Body of pancreas (tissue), 4 donors: ENCODE results near the gene CDK8. TPM values are rescaled to one million over a fixed set of nuclear protein-coding genes. Genes with fewer than 3 reads are reported as not detected.
A peak's percentile ranks its signal among the peaks of the same experiment; 100 is the strongest.
"Not testable (repeated sequence)": the region's sequence is repeated elsewhere in the genome, so short reads cannot be mapped to it uniquely, and the experiment has no call there.

Experiments
- ATAC-seq: fragments of 150-250 bp; one replicate; pipeline ENCODE4 v1.9.1; 2016
- DNase-seq, 4 donors: peaks; one replicate each; pipeline ENCODE4 v3.0.0-alpha.2; 2019
- H3K27ac ChIP-seq, 4 donors: fragments of 200-600 bp; sonication (generic); 1 replicate in 3 of 4; 2 replicates in 1 of 4; pipeline versions ENCODE4 v1.5.1 to v1.6.1; 2016 to 2019; ENCODE audit warnings: mild to moderate bottlenecking in 1 of 4, mixed read lengths in 1 of 4, moderate library complexity in 1 of 4
- H3K27me3 ChIP-seq, 2 donors: fragments of 200-600 bp; sonication (generic); one replicate each; pipeline ENCODE4 v1.6.0; 2016; ENCODE audit warnings: mild to moderate bottlenecking in 1 of 2
- H3K36me3 ChIP-seq, 2 donors: fragments of 200-600 bp; sonication (generic); replicated peaks in 1 of 2; 2 replicates each; pipeline ENCODE4 v1.5.1; 2016; ENCODE audit warnings: low read depth in 2 of 2; ENCODE audit not compliant: insufficient read depth in 1 of 2
- H3K4me1 ChIP-seq: fragments of 200-600 bp; sonication (generic); one replicate; pipeline ENCODE4 v1.6.0; 2016
- H3K4me3 ChIP-seq, 2 donors: fragments of 200-600 bp; sonication (generic); 1 replicate in 1 of 2; 2 replicates in 1 of 2; pipeline ENCODE4 v1.5.1; 2016 to 2019
- H3K9me3 ChIP-seq, 3 donors: fragments of 200-600 bp; sonication (generic); 1 replicate in 2 of 3; 2 replicates in 1 of 3; pipeline ENCODE4 v1.5.1; 2016
- POLR2A ChIP-seq, 3 donors: fragments of 450-650 bp; IDR thresholded peaks; one replicate each; pipeline ENCODE4 v1.6.1; 2016; ENCODE audit warnings: antibody characterized with exemption in 3 of 3, mild to moderate bottlenecking in 2 of 3
- WGBS, 2 donors: methylation state at CpG; one replicate each; pipeline ENCODE4 v1.1.5; 2017; 5-methylcytosine and 5-hydroxymethylcytosine counted together
- intact Hi-C: fragments of 100-400 bp; cut with DNase I; formaldehyde crosslinking; loops from one replicate; pipeline ENCODE4 v1.15.1; 2023
- total RNA-seq, 2 donors: library from RNA; depleted of rRNA; stranded (reverse); fragments of >200 nt; gene quantifications; one replicate each; pipeline ENCODE4 v1.1.0, GENCODE V29; 2016
- TF ChIP-seq, protein P1 (sequence below), 7 experiments: fragments of 450-650 bp in 4 of 7; fragments of 200-600 bp in 3 of 7; sonication (generic) in 3 of 7; IDR thresholded peaks; one replicate each; pipeline ENCODE4 v1.5.1; 2016 to 2019; ENCODE audit warnings: antibody characterized with exemption in 7 of 7

Gene CDK8
- total RNA-seq, 2 donors from 2014 or later, result 12.7 to 13.8 TPM

GRCh38 chr13:26247011-26247410 lies 6.9 kb upstream of the CDK8 start:
- Histone ChIP-seq H3K36me3 (no peaks in the 10 kb centered on the region), H3K9me3 (no peaks in the 10 kb centered on the region), H3K4me1 (no peaks in the 10 kb centered on the region), H3K27ac (no peak overlapping the region), H3K27me3 (no peaks in the 10 kb centered on the region), H3K4me3 (no peak overlapping the region)
- WGBS, 2 donors, result 71 to 84% methylated on average over 2 of the region's 2 CpGs
- TF ChIP-seq POLR2A (IDR thresholded peaks at IDR 0.05), result no peak
- TF ChIP-seq, protein P1, sequence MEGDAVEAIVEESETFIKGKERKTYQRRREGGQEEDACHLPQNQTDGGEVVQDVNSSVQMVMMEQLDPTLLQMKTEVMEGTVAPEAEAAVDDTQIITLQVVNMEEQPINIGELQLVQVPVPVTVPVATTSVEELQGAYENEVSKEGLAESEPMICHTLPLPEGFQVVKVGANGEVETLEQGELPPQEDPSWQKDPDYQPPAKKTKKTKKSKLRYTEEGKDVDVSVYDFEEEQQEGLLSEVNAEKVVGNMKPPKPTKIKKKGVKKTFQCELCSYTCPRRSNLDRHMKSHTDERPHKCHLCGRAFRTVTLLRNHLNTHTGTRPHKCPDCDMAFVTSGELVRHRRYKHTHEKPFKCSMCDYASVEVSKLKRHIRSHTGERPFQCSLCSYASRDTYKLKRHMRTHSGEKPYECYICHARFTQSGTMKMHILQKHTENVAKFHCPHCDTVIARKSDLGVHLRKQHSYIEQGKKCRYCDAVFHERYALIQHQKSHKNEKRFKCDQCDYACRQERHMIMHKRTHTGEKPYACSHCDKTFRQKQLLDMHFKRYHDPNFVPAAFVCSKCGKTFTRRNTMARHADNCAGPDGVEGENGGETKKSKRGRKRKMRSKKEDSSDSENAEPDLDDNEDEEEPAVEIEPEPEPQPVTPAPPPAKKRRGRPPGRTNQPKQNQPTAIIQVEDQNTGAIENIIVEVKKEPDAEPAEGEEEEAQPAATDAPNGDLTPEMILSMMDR (IDR thresholded peaks at IDR 0.05), result no peak
- DNase-seq, result no peak
- ATAC-seq, result no peak
- intact Hi-C loops, result no loop called here

DNA sequence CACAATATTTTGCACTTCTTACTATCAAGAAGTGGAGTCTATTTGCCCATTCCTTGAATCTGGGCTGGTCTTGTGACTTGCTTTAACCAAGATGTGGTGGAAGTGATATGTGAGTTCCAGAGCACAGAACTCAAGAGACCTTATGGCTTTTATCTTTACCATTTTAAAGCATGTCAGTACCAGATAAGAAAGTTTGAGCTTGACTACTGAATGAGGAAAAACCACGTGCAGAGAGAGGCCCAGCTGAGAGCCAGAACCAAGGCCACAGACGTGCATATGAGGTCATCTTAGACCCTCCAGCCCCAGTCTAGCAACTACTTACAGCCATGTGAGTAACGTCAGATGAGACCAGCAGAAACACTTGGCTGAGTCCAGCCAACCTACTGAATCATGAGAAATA lies 6.3 kb upstream of the CDK8 start:
- H3K36me3 ChIP-seq, result no peaks in the 10 kb centered on the region
- ATAC-seq, result no peak
- no peaks in the 10 kb centered on the region for H3K27me3 ChIP-seq
- H3K9me3 ChIP-seq, result no peaks in the 10 kb centered on the region
- H3K4me3 ChIP-seq, result no peak overlapping the region
- 36 to 41% methylated on average over 3 of the region's 3 CpGs for WGBS, 2 donors
- no peaks in the 10 kb centered on the region for H3K4me1 ChIP-seq
- no peak for TF ChIP-seq POLR2A (IDR thresholded peaks at IDR 0.05)
- TF ChIP-seq, protein P1 (IDR thresholded peaks at IDR 0.05), result no peak
- no peak overlapping the region for H3K27ac ChIP-seq
- DNase-seq, result no peak
- intact Hi-C loops, result no loop called here

DNA sequence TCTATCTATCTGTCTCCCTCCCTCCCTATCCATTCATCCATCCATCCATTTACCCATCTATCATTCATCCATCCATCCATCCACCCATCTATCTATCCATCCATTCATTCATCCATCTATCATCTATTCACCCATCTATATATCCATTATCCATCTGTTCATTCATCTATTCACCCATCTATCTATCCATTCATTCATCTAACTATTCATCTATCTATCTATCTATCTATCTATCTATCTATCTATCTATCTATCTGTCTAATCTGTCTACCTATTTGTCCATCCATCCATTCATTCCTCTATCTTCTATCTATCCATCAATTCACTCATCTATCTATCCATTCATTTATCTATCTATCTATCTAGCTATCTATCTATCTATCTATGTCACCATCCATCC lies 4.4 kb upstream of the CDK8 start:
- H3K27me3 ChIP-seq, result no peaks in the 10 kb centered on the region
- DNase-seq, result no peak
- no peak overlapping the region for H3K4me3 ChIP-seq
- no peaks in the 10 kb centered on the region for H3K36me3 ChIP-seq
- no peaks in the 10 kb centered on the region for H3K4me1 ChIP-seq
- no peaks in the 10 kb centered on the region for H3K9me3 ChIP-seq
- intact Hi-C loops, result no loop called here
- TF ChIP-seq, protein P1 (IDR thresholded peaks at IDR 0.05), result no peak
- TF ChIP-seq POLR2A (IDR thresholded peaks at IDR 0.05), result no peak
- no peak overlapping the region for H3K27ac ChIP-seq
- ATAC-seq, result no peak

- peaks cover 20% of the 10 kb centered on the region for H3K4me1 ChIP-seq
- ATAC-seq, intact Hi-C loops, H3K4me3 ChIP-seq, DNase-seq, H3K27ac ChIP-seq, H3K36me3 ChIP-seq, H3K9me3 ChIP-seq, H3K27me3 ChIP-seq: not testable (repeated sequence)
- WGBS, 2 donors, result 68 to 79% methylated on average over 4 of the region's 4 CpGs
Observed at GRCh38 chr13:26252006-26252405, 1.9 kb upstream of the CDK8 start.

GRCh38 chr13:26253262-26253786 lies 605 bp upstream of the CDK8 start:
- H3K27me3 ChIP-seq, result no peaks in the 10 kb centered on the region
- ATAC-seq, result no peak
- H3K36me3 ChIP-seq, result no peaks in the 10 kb centered on the region
- TF ChIP-seq, protein P1 (IDR thresholded peaks at IDR 0.05), result no peak
- TF ChIP-seq POLR2A (IDR thresholded peaks at IDR 0.05), result no peak
- DNase-seq, result no peak
- intact Hi-C loops, result no loop called here
- H3K4me3 ChIP-seq, result no peak overlapping the region
- H3K27ac ChIP-seq, result peak overlapping the region in 3 of 4 donors; percentile 88 to 94 (median 89)
- 33 to 35% methylated on average over 9 of the region's 9 CpGs for WGBS, 2 donors
- no peaks in the 10 kb centered on the region for H3K9me3 ChIP-seq
- H3K4me1 ChIP-seq, result peaks cover 23% of the 10 kb centered on the region
